Measurements from ENCODE around the gene FYN. TPM values are rescaled to one million over a fixed set of nuclear protein-coding genes. Genes with fewer than 3 reads are reported as not detected.
A peak's percentile ranks its signal among the peaks of the same experiment; 100 is the strongest.

The FYN gene
- total and polyA plus RNA-seq, 2 of the 8 experiments (the other 6 are each of a cell fraction or from before 2014, with no cell fraction given) = 46.8 to 97.2 TPM

GRCh38 chr6:111731456-111732195 is 141.6 kb downstream of the FYN start (continued):
- TF ChIP-seq, protein P1, sequence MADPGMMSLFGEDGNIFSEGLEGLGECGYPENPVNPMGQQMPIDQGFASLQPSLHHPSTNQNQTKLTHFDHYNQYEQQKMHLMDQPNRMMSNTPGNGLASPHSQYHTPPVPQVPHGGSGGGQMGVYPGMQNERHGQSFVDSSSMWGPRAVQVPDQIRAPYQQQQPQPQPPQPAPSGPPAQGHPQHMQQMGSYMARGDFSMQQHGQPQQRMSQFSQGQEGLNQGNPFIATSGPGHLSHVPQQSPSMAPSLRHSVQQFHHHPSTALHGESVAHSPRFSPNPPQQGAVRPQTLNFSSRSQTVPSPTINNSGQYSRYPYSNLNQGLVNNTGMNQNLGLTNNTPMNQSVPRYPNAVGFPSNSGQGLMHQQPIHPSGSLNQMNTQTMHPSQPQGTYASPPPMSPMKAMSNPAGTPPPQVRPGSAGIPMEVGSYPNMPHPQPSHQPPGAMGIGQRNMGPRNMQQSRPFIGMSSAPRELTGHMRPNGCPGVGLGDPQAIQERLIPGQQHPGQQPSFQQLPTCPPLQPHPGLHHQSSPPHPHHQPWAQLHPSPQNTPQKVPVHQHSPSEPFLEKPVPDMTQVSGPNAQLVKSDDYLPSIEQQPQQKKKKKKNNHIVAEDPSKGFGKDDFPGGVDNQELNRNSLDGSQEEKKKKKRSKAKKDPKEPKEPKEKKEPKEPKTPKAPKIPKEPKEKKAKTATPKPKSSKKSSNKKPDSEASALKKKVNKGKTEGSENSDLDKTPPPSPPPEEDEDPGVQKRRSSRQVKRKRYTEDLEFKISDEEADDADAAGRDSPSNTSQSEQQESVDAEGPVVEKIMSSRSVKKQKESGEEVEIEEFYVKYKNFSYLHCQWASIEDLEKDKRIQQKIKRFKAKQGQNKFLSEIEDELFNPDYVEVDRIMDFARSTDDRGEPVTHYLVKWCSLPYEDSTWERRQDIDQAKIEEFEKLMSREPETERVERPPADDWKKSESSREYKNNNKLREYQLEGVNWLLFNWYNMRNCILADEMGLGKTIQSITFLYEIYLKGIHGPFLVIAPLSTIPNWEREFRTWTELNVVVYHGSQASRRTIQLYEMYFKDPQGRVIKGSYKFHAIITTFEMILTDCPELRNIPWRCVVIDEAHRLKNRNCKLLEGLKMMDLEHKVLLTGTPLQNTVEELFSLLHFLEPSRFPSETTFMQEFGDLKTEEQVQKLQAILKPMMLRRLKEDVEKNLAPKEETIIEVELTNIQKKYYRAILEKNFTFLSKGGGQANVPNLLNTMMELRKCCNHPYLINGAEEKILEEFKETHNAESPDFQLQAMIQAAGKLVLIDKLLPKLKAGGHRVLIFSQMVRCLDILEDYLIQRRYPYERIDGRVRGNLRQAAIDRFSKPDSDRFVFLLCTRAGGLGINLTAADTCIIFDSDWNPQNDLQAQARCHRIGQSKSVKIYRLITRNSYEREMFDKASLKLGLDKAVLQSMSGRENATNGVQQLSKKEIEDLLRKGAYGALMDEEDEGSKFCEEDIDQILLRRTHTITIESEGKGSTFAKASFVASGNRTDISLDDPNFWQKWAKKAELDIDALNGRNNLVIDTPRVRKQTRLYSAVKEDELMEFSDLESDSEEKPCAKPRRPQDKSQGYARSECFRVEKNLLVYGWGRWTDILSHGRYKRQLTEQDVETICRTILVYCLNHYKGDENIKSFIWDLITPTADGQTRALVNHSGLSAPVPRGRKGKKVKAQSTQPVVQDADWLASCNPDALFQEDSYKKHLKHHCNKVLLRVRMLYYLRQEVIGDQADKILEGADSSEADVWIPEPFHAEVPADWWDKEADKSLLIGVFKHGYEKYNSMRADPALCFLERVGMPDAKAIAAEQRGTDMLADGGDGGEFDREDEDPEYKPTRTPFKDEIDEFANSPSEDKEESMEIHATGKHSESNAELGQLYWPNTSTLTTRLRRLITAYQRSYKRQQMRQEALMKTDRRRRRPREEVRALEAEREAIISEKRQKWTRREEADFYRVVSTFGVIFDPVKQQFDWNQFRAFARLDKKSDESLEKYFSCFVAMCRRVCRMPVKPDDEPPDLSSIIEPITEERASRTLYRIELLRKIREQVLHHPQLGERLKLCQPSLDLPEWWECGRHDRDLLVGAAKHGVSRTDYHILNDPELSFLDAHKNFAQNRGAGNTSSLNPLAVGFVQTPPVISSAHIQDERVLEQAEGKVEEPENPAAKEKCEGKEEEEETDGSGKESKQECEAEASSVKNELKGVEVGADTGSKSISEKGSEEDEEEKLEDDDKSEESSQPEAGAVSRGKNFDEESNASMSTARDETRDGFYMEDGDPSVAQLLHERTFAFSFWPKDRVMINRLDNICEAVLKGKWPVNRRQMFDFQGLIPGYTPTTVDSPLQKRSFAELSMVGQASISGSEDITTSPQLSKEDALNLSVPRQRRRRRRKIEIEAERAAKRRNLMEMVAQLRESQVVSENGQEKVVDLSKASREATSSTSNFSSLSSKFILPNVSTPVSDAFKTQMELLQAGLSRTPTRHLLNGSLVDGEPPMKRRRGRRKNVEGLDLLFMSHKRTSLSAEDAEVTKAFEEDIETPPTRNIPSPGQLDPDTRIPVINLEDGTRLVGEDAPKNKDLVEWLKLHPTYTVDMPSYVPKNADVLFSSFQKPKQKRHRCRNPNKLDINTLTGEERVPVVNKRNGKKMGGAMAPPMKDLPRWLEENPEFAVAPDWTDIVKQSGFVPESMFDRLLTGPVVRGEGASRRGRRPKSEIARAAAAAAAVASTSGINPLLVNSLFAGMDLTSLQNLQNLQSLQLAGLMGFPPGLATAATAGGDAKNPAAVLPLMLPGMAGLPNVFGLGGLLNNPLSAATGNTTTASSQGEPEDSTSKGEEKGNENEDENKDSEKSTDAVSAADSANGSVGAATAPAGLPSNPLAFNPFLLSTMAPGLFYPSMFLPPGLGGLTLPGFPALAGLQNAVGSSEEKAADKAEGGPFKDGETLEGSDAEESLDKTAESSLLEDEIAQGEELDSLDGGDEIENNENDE (IDR thresholded peaks at IDR 0.05; ENCODE audit: insufficient replicate concordance, low read length) = peak; percentile 57
- TF ChIP-seq TCF12 (IDR thresholded peaks at IDR 0.05; ENCODE audit: low read depth, low read length) (0 out of 2 replicates have a peak, but pooled peaks have one; percentile 30), NRF1 (IDR thresholded peaks at IDR 0.05; ENCODE audit: low read depth, low read length) (no peak), RAD21 (IDR thresholded peaks at IDR 0.05 in 1 of 2, conservative IDR thresholded peaks at IDR 0.05 in 1 of 2; ENCODE audit: low read depth in 2 of 2, low read length in 2 of 2) (no peak), CBX8 (IDR thresholded peaks at IDR 0.05; ENCODE audit: borderline replicate concordance, low read depth, low read length) (no peak), RFX5 (IDR thresholded peaks at IDR 0.05; ENCODE audit: borderline replicate concordance, low read depth, low read length) (no peak), YY1 (IDR thresholded peaks at IDR 0.05; ENCODE audit: low read depth, low read length) (no peak)
